RWPE1 (cell line): Measurements from ENCODE around the gene CAMTA2.

ENCODE experiments used
- CTCF ChIA-PET: fragments of 350-600 bp; sonication (Branson Sonifier 250); formaldehyde crosslinking; extraction: SDS; loops from one replicate; lab custom pipeline; 2021; lab: Yijun Ruan, JAX
- POLR2A ChIA-PET: fragments of 400-600 bp; formaldehyde crosslinking; extraction: SDS; loops from one replicate; lab custom pipeline; 2020; ENCODE audit warnings: antibody characterized with exemption; ENCODE audit not compliant: low non-redundant PET; lab: Yijun Ruan, JAX
- DNase-seq: peaks from one replicate; pipeline ENCODE4 v3.0.0; 2012; ENCODE audit warnings: low spot score
- H3K27ac ChIP-seq: fragments of 450-650 bp; 2 replicates; pipeline ENCODE4 v1.5.1; 2017
- TF ChIP-seq, protein P1 (sequence below): fragments of 450-650 bp; conservative IDR thresholded peaks from 2 replicates; pipeline ENCODE4 v1.5.1; 2017; ENCODE audit warnings: low read depth, mild to moderate bottlenecking

The CAMTA2 gene

DNA sequence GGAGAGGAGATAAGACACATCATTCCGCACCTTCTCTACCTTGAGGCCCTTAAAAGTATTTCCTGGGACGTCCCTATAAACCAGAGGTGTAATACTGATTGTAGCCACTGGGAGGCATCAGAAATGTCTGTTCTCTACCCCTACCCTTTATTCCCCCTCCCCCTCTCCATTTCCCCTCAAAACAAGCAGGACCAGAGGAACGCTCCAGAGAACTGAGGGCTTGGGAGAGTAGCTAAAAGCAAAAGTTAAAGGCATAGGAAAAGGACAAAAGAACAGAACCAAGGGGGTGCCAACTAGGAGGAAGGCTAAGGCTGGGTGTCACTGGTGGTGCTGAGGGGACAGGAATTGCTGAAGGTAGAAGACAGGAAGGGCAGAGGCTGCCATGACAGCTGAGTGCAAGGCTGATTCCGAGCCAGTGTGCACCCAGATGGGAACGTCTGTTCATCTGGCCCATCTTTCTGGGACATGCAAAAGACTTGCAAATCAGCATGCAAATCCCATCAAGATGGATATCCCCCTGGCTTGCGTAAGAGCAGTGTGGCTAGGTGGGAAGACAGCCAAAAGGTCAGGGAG, 6.7 kb downstream of the CAMTA2 start:
- peak overlapping the region; percentile 33; the same call in 1 of the 2 replicates for H3K27ac ChIP-seq
- ChIA-PET POLR2A (no interaction called here), CTCF (interaction anchor here (0.6 to 2.1 kb wide), 5 partner anchors 9 to 50 kb away, joined by 3 to 8 read pairs (median 4); no protein-coding TSS in a partner anchor)
- TF ChIP-seq, protein P1, sequence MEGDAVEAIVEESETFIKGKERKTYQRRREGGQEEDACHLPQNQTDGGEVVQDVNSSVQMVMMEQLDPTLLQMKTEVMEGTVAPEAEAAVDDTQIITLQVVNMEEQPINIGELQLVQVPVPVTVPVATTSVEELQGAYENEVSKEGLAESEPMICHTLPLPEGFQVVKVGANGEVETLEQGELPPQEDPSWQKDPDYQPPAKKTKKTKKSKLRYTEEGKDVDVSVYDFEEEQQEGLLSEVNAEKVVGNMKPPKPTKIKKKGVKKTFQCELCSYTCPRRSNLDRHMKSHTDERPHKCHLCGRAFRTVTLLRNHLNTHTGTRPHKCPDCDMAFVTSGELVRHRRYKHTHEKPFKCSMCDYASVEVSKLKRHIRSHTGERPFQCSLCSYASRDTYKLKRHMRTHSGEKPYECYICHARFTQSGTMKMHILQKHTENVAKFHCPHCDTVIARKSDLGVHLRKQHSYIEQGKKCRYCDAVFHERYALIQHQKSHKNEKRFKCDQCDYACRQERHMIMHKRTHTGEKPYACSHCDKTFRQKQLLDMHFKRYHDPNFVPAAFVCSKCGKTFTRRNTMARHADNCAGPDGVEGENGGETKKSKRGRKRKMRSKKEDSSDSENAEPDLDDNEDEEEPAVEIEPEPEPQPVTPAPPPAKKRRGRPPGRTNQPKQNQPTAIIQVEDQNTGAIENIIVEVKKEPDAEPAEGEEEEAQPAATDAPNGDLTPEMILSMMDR = peak; percentile 60
- DNase-seq = peak; percentile 26

DNA sequence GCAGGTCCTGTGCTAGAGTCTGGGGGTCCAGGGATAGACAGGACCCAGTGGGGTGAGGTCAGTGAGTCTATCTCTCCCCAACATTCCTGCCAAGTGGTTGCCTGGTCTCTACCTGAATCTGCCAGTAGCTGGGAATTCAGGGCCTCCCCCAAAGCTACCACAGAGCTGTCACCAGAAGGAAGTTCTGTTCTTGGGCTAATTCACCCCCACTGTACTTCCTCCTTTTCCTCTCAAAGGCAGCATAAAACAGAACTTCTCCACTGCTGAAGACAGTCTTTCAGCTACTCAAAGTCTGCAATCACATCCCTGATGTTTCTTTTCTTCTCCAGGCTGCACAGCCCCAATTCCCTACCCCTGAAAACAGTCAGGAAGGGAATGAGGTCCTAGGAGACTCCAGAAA, 8.7 kb downstream of the CAMTA2 start:
- no peak for DNase-seq
- POLR2A ChIA-PET = no interaction called here
- no peak overlapping the region for H3K27ac ChIP-seq
- TF ChIP-seq, protein P1 = no peak
- CTCF ChIA-PET = interaction anchor here (0.6 kb wide), 1 partner anchor 70 kb away, joined by 3 read pairs; no protein-coding TSS in a partner anchor

DNA sequence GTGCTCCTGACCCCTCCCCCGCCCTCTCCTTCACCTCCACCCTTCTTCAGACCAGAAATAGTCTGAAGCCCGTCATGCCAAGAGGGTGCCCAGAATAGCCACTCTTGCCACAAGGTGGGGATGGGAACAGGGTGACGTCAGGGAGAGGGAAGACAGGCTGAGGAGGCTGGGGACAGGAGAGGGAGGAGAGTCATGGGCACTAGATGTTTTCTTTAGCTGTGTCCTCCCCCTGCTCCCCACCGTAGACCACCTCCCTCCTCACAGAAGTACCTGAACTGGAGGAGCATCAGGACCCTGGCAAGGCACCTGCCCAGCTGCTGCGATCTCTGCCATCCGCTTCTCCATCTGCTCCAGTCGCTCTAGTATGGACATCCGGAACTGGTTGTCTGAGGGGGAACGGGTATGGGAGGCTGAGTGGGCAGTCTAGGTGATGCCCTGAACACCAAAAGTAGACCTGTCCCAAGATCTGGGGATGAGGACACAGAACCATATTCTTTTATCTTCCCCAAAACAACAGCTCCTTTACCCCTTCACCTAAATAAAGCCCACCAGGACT, 13.3 kb downstream of the CAMTA2 start:
- H3K27ac ChIP-seq = peak overlapping the region; percentile 31; the same call in 1 of the 2 replicates
- POLR2A ChIA-PET = no interaction called here
- DNase-seq = no peak
- TF ChIP-seq, protein P1 = no peak
- CTCF ChIA-PET = no interaction called here

DNA sequence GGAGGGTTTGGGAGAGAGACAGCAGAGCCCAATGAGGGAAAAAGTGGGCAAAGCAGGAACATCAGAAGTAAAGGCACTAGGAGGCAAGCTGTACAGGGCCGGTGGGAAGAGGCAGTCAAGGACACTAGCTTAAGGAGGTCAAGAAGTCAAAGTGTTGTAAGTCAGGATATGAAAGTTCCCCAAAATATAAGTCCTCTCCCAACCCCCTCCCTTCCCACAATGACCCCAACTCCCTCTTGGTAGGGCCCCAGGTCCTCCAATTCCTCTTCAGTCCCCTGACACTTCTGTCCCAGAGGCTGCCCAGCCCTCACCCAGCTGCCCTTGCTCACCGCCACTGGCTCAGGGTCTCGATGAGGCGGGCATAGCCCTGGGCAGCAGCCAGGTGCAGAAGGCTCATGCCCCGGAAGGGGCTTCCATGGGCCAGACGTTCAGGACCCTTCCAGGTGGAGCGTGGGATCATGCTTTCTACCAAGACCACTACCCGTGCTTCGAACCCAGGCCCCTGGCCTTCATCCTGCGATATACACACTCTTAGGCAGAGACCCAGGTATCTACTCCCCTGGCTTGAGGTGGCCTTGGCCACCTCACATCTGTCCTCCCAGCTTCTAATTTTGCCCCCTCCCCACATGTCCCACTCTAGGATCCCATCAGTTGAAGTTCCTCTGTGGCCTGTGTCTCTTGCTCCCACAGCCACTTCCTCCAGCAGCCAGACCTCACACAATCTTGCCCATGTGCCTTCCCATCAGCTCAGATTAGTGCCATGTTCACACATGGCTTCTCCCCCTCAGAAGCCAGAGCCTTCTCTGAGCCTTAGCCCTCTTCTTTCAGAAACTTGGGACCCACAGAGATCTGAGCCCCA, 14.0 kb downstream of the CAMTA2 start:
- DNase-seq = no peak
- H3K27ac ChIP-seq = peak overlapping the region; percentile 31
- TF ChIP-seq, protein P1 = no peak
- CTCF ChIA-PET = interaction anchor here (0.7 kb wide), 1 partner anchor 56 kb away, joined by 4 read pairs; no protein-coding TSS in a partner anchor
- POLR2A ChIA-PET = no interaction called here

DNA sequence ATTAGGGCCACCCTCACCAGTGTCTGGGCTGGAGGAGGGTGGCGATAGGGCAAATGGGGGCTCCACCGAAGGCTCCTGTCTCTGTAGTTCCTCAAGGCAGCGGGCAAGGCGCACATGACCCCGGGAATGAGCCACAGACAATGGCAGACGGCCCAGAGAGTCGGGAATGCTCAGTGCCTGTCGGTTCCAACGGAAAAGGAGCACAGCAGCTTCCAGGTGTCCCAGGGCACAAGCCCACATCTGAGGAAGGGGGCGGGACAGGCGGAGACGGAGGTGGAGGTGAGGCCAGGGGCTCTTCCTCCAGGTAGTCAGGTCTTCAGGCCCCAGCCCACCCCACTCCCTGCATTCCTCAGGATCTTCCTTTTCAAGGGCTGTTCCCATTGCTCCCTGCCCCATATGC, 14.7 kb downstream of the CAMTA2 start:
- POLR2A ChIA-PET = no interaction called here
- TF ChIP-seq, protein P1 = no peak
- no peak for DNase-seq
- peak overlapping the region; percentile 31 for H3K27ac ChIP-seq
- CTCF ChIA-PET = interaction anchor here (0.7 kb wide), 1 partner anchor 56 kb away, joined by 4 read pairs; no protein-coding TSS in a partner anchor

DNA sequence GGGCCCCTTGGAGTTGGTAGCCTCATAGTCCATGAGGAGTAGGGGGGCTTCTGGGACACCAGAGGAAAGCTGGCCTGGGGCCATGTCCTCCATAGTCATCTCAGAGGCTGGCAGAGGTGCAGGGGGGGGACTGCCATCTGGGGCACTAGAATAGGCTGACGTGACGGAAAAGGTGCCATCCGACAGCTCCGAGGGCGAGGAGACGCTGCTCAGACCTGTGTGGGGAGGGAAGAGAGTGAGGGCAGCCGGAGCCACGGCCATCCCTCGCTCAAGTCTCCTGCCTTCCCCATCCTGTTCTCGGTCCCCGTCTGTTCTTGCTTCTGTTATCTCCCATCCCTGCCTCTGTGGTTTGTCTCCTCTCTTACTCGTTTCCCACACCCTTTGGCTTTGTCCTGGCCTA, 15.2 kb downstream of the CAMTA2 start:
- ChIA-PET POLR2A (no interaction called here), CTCF (interaction anchor here (0.6 kb wide), 1 partner anchor 9 kb away, joined by 3 read pairs; no protein-coding TSS in a partner anchor)
- TF ChIP-seq, protein P1 = no peak
- peak overlapping the region; percentile 31 for H3K27ac ChIP-seq
- no peak for DNase-seq
